Middle frontal gyrus (tissue), 1 donor: Measurements from ENCODE around the gene EPC2.
"Not testable (repeated sequence)": the region's sequence is repeated elsewhere in the genome, so short reads cannot be mapped to it uniquely, and the experiment has no call there.

Source experiments
- DNase-seq: peaks from one replicate; pipeline ENCODE4 v3.0.0-alpha.2; 2015; ENCODE audit warnings: low spot score; ENCODE audit errors: extremely low spot score

Gene EPC2

DNA sequence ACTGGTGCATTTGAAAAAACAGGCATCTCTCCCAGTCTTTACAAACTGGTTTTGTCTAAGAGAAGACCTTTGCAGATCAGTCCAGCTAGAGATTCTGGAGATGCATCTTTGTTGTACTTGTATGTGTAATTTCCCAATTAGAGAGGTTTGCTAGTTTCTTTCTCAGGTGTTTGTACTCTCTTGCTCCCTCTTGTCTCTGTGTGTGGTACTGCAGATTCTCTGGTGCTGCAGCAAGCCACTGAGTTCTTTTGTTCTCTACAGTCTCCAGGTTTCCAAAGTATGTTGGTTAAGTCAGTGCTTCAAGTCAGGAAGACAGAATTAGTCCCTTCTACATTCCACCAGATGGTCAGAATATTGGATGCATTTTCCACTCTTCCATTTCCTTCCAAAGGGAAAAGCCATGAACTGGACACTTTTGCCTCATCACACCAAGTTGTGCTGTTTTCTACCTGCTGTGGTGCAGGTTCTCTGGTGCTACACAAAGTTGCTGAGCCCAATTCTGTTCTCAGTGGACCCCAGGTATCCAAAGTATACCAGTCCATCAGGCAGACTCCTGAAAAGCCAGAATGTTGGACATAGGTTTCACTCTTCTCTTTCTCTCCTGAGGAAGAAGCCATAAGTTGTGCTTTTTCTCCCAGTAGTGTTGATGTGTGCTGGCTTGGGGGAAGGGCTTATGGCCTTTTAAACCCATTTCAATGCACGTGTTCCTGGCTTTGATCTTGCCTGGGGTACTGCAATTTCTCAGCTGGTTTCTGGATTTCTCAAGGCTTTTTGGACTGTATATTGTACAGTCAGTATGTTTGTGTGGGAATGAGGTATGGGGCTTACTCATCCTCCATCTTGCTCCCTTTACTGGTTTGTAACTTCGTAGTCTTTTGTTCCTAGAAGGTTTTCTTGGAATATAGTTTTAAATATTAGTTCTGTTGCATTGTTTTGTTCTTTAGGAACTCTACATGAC is 29.8 kb downstream of the EPC2 start:
- no peak for DNase-seq

DNA sequence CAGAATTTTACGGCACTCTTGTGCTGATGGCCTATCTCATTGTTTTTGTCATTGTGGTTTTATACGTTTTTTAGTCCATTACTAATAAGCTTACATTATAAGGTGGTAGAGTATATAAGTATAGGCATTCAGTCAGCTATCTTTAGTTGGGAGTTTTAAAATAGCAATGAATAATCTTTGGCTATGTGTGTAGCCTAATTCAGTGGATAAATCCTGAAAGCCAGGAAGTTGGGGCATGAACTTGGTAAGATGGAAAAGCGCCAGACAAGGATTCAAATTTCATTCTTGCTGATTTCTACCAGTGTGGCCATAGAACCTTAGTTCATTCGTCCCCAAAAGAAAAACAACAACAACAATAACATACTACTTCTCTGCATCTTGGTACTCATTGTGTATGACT is 31.2 kb downstream of the EPC2 start:
- no peak for DNase-seq

DNA sequence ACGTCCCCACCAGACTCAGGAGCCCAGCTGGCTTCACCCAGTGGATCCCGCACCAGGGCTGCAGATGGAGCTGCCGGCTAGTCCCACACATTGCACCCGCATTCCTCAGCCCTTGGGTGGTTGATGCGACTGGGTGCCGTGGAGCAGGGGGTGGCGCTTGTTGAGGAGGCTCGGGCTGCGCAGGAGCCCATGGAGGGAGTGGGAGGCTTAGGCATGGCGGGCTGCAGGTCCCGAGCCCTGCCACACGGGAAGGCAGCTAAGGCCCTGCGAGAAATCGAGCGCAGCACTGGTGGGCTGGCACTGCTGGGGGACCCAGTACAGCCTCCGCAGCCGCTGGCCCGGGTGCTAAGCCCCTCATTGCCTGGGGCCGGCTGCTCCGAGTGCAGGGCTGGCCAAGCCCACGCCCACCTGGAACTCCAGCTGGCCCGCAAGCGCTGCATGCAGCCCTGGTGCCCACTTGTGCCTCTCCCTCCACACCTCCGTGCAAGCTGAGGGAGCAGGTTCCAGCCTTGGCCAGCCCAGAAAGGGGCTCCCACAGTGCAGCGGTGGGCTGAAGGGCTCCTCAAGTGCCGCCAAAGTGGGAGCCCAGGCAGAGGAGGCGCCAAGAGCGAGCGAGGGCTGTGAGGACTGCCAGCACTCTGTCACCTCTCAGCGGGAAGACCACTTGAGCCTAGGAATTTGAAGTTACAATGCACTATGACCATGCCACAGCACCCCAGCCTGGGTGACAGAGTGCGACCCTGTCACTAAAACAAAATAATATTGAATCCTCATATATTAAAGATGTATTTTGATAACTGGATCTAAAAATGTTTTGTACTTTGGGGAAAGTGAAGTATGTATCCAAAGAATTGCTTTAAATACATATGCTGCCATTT is 34.0 kb downstream of the EPC2 start:
- DNase-seq, result not testable (repeated sequence)

DNA sequence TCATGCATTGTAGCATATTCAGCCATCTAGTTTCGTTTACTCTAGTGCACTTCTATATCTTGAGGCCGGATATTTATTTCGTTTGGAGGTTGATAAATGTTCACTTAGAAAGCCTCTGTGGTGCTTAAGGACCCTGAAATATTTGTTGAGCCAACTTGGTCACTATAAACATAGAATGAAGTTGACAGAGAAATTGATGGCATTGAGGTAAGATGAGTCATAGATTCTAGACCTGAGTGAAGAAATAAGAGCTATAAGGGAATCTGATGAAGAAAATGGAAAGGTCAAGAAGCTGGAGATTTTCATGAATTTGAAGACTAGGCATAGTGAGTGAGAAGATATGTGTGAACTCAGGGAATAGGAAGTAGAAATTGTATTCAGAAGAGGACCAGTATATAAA is 35.9 kb downstream of the EPC2 start:
- DNase-seq, result no peak

DNA sequence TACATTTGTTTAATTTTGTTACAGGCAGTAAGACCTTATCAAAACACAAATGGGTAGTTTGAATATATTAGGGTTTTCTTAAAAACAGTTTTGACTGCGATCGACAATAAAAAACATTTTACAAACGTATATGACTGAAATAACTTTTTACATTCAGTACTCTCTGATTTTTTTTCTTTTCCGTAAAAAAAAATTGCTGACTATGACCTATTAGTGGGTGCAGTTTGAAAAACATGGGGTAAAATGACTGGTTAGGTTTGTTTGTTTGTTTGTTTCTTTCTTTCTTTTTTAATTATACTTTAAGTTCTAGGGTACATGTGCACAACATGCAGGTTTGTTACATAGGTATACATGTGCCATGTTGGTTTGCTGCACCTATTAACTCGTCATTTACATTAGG is 36.9 kb downstream of the EPC2 start:
- DNase-seq, result no peak

DNA sequence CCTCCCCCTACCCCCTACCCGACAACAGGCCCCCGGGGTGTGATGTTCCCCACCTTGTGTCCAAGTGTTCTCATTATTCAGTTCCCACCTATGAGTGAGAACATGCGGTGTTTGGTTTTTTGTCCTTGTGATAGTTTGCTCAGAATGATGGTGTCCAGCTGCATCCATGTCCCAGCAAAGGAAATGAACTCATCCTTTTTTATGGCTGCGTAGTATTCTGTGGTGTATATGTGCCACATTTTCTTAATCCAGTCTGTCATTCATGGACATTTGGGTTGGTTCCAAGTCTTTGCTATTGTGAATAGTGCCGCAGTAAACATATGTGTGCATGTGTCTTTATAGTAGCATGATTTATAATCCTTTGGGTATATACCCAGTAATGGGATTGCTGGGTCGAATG is 37.3 kb downstream of the EPC2 start:
- DNase-seq, result not testable (repeated sequence)

DNA sequence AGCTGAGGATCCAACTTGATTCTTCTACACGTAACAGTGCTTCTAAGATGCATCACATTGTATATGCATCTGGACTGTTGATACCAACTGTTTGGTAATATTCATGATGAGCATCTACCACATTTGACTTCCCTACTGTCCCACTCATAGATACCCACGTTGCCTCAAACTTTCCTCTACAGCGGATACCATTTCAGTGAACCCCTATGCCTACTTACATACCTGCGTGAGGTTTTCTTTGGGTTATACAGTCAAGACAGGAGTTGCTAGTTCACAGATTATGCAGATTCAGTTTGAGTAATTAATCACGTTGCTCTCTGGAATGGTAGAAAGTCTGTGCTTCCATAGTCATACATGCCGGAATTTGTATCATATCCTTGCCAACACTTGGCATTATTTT is 40.0 kb downstream of the EPC2 start:
- DNase-seq, result no peak

DNA sequence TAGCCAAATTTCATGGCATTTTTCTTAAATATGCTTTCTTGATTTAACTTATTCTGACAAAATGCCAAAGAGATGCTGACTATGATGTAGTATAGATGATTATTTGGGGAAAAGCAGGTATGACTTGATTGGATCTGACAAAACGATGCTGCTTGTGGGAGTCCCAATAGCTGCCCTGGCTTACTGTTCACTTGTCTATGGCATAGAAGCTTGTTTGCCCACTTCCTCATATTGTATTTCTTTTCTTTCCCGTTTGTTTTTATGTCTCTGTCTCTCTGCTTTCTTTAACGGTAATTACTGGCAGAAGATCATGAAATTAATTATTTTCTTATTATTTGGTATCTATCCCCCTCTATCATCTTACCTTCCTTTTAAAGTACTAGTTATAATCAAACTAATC is 43.0 kb downstream of the EPC2 start:
- no peak for DNase-seq

DNA sequence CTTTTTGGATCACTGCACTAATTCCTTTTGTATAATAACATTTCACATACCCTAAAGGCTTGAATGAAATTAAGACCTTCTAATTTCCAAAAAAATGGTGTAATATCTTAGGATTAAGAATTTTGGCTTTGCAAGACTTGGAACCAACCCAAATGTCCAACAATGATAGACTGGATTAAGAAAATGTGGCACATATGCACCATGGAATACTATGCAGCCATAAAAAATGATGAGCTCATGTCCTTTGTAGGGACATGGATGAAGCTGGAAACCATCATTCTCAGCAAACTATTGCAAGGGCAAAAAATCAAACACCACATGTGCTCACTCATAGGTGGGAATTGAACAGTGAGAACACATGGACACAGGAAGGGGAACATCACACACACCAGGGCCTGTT is 43.5 kb downstream of the EPC2 start:
- not testable (repeated sequence) for DNase-seq

DNA sequence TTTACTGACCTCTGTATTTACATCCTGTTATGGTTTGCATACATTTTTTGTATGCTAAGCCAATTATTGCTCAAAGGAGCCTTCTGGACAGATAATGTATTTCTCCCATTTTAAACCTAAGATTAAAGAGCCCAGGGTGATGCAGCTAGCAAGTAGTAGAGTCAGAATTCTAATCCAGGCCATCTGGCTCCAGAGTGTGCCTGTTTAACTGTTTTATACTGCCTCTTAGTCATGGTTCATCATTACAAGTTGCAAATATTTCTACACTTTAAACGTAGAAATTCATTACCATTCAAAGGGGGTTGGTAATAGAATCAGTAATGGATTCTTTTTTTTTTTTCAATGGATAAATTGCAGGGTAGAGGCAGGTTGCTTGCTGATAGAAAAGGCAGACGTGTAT is 52.4 kb downstream of the EPC2 start:
- no peak for DNase-seq

DNA sequence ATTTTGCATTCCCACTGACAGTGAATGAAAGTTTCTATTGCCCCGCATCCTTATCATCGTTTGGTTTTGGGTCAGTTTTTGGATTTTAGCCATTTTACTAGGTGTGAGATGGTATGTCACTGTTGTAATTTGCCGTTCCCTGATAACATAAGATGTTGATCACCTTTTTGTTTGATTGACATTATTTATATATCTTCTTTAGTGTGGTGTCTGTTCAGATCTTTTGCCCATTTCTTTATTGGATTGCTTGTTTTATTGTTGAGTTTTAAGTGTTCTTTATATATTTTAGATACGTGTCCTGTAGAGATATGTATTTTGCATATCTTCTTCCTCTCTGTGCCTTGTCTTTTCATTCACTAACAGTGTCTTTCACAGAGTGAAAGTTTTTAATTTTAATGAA is 55.3 kb downstream of the EPC2 start:
- no peak for DNase-seq

DNA sequence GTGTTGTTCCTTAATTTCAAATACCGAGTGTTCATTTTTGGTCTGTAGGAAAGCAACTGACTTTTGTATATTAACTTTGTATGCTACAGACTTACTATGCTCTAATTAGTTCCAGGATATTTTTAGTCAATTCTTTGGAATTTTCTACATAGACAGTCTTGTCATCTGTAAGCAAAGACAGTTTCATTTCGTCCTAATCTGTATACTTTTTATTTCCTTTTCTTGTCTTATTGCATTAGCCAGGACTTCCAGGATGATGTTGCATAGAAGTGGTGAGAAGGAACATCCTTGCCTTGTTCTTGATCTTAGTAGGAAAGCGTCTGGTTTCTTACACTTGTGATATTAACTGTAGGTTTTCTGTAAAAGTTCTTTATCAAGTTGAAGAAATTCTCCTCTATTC is 56.5 kb downstream of the EPC2 start:
- no peak for DNase-seq

DNA sequence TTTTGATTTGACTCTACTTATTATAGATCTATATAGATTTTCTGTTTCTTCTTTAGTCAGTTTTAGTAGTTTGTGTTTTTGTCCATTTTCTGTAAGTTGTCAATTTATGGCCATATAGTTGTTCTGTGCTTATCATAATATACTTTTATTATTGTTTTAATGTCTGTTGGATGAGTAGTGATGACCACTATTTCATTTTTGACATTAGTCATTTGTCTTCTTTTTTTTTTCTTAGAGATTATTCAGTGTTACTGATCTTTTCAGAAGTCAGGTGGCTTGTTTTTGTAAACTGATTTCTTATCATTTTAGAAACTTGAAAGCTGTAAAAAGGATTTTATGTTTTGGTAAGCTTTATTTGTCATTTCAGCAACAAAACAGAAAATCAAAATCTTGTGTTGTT is 57.3 kb downstream of the EPC2 start:
- no peak for DNase-seq

DNA sequence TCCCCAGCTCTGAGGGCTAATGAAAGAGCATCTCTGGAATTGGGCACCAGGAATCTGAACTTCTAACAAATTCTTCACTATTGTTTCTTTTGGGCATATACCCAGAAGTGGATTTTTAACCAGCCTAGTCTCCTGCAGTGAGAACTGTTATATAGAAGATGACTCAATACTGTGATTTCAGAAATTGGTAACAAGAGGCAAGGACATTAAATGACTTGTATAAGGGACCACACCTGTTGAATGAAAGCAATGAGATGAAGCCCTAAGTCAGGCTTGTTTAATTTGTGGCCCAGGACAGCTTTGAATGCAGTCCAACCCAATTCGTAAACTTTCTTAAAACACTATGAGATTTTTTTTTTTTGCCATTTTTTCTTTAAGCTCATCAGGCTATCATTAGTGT is 57.9 kb downstream of the EPC2 start:
- DNase-seq, result no peak

DNA sequence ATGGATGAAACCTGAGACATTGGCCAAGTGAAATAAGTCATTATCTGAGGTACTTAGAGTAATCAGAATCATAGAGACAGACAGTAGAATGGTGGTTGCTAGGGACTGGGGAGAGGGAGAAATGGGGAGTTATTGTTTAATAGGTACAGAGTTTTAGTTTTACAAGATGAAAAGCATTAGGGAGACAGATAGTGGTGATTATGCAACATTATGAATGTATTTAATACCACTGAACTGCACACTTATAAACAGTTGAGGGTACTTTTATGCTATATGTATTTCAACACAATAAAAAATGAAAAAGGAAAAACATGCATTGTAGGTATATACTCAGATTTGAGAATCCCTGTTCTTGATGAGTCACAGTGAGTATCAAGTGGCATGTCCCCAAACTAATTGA is 59.7 kb downstream of the EPC2 start:
- no peak for DNase-seq

DNA sequence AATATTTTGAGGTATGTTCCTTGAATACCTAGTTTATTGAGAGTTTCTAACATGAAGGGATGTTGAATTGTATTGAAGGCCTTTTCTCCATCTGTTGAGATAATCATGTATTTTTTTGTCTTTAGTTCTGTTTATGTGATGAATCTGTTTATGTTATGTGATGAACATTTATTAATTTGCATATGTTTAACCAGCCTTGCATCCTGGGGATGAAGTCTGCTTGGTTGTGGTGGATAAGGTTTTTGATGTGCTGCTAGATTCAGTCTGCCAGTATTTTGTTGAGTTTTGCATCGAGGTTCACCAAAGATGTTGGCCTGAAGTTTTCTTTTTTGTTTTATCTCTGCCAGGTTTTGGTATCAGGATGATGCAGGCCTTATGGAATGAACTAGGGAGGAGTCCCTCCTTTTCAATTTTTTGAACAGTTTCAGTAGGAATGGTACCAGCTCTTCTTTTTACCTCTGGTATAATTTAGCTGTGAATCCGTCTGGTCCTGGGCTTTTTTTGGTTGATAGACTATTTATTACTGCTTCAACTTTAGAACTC is 71.9 kb downstream of the EPC2 start:
- DNase-seq, result no peak

DNA sequence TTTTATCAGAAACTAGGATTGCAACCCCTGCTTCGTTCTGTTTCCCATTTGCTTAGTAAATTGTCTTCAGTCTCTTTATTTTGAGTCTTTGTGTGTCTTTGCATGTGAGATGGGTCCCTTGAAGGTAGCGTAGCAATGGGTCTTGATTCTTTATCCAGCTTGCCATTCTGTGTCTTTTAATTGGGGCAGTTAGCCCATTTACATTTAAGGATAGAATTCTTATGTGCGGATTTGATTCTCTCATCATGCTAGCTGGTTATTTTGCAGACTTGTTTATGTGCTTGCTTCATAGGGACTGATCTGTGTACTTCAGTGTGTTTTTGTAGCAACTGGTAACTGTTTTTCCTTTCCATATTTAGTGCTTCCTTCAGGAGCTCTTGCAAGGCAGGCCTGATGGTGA is 73.5 kb downstream of the EPC2 start:
- no peak for DNase-seq

DNA sequence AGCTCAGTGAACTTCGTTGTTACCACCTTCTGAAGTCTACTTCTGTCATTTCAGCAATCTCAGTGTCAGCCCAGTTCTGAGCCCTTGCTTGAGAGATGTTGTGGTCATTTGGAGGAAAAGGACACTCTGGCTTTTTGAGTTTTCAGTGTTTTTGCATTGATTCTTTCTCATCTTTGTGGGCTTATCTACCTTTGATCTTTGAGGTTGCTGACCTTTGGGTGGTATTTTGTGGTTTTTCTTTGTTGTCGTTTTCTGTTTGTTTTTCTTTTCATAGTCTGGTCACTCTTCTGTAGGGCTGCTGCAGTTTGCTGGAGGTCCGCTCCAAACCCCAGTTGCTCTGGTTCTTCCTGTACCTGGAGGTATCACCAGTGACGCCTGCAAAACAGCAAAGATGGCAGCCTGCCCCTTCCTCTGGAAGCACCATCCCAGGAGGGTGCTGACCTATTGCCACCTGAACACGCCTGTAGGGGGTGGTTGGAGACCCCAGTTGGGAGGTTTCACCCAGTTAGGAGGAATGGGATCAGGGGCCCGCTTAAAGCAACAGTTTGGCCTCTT is 74.7 kb downstream of the EPC2 start:
- DNase-seq, result no peak

DNA sequence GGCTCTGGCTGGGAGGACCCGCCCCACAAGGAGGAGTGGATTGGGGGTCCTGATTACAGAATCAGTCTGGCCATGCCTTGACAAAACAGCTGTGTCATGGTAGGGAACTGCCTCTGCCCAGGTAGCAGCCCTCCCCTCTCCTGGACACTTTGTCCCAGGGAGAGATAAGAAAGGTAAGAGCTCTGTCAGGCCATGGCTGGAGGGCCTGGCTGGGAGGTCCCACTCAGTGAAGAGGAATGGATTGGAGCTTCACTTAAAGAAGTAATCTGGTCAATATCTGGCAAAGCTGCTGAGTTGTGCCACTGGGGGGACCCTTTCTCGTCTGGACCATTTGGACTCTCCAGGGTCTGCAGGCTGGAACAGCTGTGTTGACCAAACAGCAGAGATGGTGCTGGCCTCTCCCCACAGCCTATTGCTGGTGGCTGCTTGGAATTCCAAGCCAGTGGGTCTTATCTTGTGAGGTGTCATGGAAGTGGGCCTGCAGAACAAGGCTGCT is 75.4 kb downstream of the EPC2 start:
- DNase-seq, result no peak

DNA sequence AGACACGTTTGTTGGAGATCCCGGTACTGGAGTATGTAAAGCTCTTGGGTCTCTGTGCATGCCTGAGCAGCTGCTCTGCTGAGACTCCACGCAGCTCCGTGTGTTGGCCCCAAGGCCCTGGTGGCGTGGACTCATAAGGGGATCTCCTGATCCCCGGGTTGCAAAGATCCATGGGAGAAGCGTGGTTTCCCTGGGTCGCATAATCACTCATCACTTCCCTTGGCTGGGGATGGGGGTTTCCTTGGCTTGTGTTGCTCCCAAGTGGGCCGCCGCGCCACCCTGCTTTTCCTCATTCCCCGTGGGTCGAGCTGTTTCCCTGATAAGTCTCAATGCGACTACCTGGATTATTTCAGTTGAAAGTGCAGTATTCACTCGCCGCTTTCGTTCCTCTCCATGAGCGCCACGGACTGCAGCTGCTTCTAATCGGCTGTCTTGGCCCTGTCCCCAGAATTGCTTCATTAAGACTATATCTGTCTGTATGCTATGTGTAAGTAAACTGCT is 76.0 kb downstream of the EPC2 start:
- DNase-seq, result no peak

DNA sequence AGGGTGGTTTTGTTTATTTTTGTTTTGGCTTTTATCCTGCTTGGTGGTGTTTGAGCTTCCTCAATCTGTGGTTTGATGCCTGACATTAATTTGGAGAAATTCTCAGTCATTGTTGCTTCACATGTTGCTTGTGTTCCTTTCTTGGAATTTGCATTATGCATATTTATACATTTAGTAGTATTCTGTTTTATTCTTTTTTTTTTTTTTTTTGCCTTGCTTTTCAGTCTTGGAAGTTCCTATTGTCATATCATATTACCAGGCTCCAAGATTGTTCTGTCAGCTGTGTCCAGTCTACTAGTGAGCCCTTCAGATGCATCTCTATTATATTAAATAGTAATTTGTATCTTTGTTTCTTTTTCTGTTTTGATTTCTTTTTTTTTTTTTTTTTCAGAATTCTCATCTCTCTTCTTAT is 77.0 kb downstream of the EPC2 start:
- no peak for DNase-seq
